GDM1 (cell line): ENCODE results near the gene FOXS1.

Experiments used
- DNase-seq: peaks from one replicate; lab custom pipeline; 2025; lab: John Stamatoyannopoulos, UW

FOXS1 gene

DNA sequence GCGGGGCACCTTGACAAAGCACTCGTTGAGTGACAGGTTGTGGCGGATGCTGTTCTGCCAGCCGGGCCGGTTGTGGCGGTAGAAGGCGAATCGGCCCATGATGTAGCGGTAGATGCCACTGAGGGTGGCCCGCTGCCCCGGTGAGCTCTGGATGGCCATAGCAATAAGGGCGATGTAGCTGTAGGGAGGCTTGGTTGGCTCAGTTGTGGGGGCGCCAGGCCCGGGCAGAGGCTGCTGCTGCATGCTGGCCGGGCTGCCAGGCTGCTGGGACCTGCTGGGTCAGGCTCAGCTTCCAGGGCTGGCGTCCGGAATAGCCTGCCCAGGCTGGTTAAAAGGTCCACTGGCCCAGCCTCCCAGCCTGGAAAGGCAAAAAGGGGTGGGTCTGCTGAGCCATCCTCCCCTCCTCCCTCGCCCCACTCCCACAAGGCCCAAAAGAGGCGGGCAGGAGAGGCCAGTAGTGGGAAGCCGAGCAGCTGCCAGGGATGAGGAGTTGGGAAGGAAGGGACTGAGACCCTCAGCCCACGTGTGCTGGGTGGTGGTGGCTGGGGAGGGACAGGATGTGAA lies at the start of gene FOXS1:
TSS of gene FOXS1 (minus strand) at position 305 of the 564 bp plus-strand sequence. CDS start at position 243, 62 bp downstream.
- DNase-seq = no peak

DNA sequence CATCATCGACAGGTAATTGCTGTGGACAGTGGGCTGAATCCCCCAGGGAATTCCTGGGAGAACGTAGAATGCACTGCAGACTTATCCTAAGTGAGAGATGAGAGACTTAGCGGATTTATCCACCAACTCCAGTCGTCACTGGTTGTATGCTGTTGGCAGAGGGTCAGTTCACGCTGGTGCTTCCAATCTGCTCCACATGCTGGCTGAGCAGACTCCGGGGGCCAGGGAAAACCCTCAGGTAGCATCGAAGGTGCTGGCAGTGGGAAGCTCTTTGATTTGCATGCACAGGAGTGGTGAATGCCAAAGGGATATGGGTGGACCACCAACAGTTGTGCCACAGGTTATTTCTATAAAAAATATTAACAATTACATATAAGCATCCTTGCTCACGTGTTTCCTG lies 45.2 kb upstream of the FOXS1 start:
- DNase-seq = no peak

DNA sequence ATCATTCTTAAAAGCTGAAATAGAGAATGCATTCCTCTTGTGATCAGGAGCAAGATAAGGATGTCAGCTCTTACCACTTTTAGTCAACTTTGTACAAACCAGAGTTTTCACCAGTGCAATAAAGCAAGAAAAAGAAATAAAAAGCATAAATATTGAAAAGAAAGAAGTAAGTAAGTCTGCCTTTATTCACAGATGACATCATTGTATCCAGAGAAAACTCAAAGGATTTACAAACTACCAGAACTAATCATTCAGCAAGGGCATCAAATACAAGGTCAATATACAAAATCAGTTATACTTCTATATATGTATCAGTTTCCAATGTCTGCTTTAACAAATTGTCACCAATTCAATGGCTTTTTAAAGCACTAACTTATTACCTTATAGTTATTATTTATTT lies 38.4 kb upstream of the FOXS1 start:
- DNase-seq = no peak

DNA sequence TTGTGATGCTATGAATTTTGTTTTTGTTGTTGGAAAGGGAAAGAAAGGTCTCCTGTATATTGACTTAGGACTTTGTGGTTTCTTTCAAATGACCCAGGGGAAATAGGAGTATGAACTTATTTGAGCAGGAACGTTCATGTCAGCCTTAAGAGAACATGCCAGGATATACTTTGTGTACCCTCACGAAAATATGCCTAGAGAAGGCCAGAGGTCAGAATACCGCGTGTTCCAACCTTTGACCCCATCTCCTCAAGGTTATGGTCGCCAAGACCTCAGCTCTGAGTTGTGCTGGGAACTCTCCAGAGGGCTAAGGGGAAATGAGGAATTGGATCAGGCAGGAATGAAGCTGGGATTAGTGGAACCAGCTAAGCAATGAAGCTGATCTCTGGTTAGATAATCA lies 36.5 kb upstream of the FOXS1 start:
- DNase-seq = no peak

DNA sequence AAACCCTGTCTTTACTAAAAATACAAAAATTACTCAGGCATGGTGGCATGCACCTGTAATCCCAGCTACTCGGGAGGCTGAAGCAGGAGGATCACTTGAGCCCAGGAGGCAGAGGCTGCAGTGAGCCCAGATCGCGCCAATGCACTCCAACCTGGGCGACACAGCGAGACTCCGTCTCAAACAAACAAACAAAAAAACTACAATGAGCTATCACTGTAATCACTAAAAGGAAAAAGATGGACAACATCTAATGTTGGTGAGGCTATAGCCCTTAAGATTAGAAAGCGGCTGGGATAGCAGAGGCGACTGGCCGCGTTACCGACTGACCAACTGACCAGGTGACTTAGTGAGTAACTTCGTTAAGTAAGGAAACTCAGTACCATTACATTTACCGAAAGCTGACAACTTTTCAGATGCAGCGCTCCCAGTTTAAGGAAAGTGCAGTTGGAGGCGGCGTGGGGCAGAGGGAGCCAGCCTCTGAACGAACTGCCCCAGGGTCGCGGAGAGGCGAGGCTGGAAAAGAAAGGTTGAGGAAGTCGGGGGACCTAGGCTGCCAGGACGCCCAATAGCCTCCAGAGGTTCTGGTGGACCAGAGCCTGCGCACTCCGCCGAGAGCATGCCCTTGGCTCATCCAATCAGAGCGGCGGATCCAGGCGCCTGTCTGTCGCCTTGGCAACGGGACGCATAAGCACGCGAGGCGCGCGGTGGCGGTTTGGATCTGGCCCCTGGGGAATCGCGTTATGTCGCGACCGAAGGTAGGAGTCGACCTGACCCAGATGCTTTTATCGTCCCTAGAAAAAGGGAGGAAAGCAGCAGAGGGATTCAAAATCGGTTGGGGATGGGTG lies 34.0 kb upstream of the FOXS1 start:
- DNase-seq = peak; percentile 89

DNA sequence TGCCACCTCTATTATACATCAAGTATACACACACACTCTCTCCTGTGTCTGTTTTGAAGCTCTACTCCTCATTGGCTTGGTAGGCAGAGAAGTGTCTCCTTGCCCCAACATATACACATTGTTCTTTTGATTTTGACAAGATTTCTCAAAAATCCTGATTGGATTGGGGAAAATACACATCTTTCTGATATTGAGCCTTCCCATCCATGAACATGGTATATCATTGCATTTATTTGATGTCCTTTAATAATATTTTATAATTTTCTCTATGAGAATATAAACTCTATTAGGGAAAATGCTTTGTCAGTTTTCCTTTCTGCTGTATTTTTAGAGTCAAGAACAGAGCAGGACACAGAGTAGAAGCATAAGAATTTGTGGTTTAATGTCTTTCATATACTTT lies 32.3 kb upstream of the FOXS1 start:
- no peak for DNase-seq

DNA sequence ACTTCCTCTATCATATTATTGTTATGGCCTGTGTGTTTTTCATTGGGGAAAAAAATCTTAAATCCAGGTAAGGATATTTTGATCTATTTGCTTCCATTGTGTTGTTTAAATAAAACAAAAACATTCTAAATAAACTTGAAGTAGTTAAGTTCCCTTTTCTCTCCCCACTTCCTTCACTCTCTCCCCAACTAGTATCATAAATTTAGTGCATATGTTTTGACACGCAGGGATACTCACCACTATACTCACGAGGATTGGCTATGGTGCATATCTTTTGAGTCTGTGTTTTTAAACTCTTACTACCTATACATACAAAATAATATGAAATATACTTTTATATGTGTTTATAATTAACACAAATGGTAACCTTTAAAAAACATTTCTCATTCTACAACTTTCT lies 30.3 kb upstream of the FOXS1 start:
- no peak for DNase-seq

DNA sequence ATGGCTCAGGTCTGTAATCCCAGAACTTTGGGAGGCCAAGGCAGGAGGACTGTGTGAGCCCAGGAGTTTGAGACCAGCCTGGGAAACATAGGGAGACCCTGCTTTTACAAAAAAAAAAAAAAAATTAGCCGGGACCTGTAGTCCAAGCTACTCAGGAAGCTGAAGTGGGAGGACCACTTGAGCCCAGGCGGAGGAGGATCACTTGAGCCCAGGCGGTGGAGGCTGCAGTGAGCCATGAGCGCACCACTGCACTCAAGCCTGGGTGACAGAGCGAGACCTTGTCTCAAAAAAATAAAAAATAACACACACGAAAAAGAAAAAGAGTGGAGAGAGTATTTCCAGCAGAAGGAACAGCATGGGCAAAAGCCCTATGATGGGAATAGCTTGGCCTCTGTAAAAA lies 27.0 kb upstream of the FOXS1 start:
- DNase-seq = no peak

DNA sequence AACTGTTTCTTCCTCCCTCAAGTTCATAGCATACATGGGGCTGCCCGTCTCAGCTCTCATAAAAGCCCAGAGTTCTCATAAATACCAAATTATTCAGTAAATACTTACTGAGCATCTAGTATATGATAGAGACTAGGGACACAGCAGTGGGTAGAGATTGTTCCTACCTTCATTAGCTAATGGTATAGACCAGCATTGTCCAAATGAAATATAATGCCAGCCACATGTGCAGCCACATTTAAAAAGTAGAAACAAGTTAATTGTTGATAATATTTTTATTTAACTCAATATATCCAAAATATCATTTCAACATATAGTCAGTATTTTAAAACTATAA lies 26.2 kb upstream of the FOXS1 start:
- DNase-seq = no peak

DNA sequence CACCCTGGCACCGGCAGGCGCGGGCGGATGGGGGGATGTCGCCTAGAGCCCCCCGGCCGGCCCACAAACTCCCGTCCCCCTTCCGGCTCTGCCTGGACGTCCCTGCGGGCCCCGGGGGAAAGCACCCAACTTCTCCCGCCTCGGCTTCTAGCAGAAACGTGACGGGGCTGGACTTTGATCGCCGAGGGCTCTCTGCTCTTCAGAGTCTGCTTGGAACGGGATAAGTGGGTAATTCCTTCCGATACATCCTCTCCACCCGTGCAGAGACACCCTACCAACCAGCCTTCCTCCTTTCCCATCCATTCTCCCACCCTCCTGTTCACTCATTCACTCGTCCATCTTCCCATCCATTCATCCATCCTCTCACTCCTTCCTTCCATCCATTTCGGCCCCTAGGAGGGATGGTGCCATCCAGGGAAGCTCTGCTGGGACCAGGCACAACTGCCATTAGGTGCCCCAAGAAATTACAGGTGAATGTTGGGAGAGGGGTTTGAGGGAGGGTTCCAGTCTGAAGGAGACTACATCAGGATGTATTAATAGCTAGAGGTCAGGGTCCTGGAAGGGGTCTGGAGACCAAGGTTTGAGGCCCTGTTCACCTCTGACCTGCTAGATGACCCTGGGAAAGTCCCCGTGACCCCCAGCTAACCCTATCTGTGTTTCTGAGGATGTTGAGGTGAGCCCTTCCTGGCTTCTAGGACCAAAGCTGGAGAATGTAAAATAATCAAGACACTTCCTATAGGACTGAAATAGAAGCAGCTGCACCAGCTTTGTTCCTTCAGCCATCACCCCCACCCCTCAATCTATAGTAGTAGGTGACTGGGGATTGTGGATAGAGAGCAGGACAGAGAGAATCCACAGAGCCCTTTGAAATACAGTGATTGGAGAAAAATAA lies 25.6 kb upstream of the FOXS1 start:
- no peak for DNase-seq

DNA sequence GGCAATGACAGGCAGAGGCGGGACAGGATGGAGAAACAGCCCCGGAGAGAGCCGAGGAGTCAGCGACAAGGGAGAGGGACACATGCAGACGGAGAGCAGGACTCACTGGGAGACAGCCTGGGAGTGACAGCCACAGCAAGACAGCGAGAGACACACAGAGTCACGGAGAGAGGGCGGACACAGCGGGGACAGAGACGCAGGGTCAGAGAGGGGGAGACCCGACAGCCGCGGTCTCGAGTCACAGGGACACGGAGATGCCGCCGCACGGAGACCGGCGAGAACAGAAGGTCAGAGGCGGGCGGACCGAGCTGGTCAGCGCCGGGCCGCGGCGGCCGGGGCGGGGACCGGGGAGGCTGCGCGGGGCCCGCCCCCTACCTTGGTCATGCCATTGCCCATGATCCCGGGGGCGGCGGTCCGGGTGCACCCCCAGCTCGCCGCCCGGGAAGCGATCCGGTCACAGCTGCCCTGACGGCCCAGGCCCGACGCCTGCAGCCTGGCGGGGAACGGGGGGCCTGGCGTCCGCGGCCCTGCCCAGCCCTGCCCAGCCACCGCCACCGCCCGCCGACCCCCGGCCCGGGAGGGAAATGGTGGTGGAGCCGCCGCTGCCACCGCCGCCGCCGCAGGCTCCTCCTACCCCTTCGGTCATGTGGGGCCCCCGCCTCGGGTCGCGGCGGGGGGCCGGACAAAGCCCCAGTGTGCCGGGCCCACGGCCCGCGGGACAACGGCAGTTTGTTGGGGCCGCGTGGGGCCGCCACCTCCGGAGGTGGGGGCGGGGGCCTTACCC lies 24.7 kb upstream of the FOXS1 start, which contains the start of the genes DUSP15 and TTLL9:
TSS of gene DUSP15 (minus strand) at position 586 of the 784 bp plus-strand sequence. CDS start at position 396, 190 bp downstream.
TSS of gene TTLL9 (plus strand) at position 693 of the 784 bp plus-strand sequence. CDS start 493 bp downstream, outside the sequence.
- DNase-seq = no peak

DNA sequence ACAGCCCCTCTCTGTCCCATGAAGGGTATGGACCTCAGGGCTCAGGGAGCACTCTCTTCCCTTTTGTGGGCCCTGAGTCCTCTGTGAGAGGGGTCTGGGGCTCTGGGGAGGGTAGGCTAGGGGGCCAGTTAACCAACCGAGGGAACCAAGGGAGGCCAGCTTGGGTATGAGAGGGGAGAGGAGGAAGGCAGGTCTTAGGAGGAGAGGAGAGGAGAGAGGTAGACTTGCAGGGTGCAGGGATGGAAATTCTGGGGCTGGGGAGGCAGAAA lies 24.2 kb upstream of the FOXS1 start:
- no peak for DNase-seq

DNA sequence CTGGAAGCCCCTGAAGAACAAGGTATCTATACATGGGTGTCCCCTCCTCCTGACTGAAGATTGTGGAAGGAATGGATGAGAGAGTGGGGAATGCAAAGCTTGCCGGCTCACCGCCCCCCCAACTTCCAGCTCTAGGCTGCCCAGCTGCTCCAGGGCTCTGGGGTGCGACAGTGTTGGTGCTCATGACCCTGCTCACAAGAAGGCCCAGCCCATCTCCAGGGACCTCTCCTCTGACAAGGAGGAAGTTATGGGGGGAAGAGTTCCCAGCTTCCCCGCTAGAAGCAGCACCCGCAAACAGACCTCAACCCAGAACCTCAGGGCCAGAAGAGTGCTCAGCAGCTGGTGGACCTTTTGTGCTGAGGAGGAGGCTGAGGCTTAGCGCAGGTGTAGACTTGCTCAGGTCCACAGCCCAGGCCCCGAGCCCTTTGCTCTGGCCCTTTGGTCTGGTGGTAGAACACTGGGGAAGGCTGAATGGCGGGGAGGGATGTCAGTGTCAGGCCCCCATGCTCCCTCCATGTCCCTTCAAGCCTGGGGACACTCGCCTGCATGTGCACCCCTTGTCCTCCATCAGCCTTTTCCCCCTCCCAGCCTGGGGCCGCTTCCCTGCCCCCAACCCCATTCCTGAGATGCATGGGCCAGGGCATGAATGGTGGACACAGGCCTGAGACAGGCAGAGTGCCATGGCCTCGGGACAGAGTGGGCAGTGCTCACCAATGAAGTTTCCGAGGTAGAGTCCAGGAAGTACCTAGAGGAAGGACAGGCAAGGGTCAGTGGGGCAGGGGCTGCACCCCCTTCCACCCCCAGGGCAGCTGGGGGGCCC lies 23.7 kb upstream of the FOXS1 start:
- no peak for DNase-seq

DNA sequence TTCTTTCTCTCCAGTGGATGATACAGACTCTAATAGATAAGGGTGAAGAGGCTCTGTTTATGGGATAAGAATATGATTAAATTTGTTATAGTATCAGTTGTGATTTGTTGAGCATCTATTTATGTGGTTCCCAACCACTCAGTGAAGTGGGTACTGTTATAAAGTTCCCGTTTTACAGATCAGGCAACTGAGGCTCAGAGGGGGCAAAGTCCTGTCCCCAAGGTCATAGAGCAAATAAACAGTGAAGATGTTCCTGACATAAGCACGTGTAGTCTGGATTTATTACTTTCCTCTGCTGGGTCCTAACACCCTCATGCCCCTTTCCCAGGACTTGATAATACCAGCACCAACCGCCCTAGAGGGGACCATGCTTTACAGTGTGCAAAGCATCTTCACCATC lies 20.8 kb upstream of the FOXS1 start:
- no peak for DNase-seq

DNA sequence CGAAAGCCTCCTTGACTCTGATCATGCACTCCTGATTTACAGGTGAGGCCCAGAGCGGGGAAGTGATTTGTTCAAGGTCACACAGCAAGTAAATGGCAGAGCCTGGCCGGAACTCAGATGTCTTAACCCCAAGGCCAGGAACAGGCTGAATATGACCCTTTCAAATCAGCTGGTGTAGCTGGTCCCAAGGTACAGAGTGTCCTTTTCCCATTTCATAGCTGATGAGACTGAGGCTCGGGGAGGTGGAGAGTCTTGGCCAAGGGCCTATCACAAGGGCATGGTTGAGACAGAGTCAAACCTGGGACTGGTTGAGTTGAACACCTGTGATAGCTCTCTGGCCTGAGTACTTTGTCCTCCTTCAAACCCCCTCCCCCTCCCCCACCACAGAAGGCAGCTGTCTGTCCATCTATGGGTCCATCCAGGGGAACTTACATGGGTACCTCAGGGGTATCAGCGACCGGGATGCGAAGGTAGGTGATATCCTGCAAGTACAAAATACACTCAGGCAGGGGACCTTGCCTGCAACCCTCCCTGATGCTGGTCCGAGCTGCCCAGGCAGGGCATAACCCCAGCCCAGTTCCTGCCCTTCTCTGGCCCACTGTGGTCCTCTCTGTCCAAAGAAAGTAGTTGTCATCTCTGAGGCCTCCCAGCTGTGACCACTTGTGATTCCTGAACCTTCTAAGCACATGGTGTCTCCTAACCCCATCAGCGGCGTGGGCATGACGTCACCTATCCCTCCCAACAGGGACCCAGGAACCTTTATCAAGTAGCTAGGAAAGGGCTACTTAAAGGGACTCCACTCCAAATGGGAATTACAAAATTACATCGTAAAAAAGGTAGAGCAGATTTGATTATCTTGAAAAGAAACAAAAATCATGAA lies 19.4 kb upstream of the FOXS1 start:
- no peak for DNase-seq

DNA sequence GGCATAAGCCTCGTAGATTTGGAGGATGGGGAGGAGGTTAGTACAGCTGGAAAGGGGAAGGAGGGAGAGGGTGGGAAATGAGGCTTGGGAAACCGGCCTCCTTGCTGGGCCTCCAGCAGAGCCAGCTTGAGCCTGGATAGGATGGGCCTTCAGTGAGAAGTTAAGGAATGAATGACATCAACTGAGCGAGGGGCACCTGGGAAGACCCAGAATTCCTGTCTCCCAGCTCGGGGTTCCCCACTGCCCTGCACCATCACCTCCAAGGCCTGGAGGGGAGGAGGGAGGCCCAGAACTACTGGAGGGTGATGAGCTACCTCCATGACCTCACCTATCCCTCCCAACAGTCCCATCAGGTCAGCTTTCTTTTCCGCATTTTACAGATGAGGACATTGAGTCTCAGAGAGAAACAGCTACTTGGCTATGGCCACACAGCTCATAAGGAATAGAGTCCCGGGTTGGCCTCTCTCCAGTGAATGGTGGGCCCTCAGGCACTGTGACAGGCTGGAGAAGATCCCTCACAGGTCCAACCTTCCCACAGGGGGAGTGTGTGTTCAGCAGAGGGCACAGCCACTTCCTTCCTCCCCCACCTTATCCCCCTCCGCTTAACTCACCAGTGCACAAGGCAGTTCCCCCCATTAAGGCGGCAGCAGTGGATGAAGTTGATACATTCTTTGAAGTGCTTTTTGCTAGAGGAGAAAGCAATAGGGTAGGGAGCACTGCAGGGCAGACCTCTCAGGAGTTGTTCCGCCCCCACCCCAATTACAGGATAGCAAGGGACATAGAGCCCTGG lies 18.1 kb upstream of the FOXS1 start:
- DNase-seq = no peak

DNA sequence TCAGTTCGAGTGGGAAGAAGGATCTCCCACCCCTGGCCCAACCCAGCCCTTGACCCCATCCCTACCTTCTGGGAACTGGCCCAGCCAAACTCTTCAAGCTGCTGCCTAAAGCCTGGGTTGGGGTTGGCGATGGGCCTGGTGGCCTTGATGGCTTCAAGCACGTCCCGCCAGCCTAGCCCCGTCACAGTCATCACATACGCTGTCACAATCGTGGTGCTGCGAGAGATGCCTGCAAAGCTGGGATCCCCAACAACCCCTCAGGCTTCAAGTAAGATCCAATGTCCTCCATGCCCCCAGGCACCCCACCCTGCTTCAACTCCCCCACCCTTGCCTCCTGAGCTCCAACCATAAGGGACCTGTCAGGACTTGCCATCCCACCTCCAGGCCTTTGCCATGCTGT lies 17.1 kb upstream of the FOXS1 start:
- DNase-seq = no peak

DNA sequence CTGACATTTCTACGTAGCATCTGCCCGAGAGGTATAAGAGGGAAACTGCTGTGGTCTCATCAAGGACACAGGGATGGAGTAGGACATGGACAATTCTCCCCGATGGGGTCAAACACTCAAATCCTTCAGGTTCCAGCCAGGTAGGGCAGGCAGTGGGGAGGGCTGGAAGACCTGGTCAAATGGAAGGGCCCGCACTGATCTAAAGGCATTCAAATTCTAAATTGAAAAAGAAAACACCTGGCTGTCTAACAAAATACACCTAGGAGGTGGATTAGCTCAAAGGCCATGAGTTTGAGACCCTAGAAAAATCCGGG lies 16.7 kb upstream of the FOXS1 start:
- DNase-seq = no peak

DNA sequence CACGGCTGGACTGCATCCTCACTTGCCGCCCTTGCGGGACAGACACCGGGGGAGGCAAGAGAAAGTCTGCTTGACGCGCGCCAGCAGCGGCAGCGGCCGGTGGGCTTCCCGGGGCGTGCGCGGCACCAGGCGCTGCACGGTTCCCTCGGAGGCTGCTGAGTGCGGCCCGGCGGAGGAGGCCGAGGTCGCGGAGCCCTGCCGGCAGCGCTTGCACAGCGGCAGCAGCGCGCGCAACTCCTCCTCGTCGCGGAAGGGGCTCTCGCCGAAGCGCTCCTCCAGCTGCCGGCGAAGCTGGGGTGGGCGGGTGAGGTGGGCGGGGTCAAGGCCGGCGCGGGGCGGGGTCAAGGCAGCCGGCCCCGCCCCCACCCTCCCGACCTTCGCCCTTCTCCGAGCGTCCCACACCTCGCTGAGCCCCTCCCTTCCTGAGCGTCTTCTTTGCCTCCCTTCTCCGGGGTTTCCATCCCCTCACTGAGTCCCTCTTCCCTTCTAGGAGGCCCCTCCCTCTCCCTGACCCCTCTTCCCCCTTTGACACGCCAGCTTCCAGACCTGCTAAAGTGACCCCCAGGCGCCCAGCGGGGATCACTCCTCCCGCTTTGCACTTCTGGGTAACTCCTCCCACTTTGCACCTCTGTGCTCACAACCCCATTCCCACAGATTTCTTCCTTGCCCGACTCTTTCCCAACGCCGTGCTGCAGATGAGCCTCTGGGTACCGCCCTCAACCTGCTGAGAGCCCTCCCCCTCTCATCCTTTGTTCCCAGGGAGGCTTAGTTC lies 16.2 kb upstream of the FOXS1 start:
- DNase-seq = peak; percentile 61
